ENCODE measurements around the gene SGIP1. TPM values are rescaled to one million over a fixed set of nuclear protein-coding genes. Genes with fewer than 3 reads are reported as not detected.

SGIP1 gene
- total RNA-seq, 1 donor from 2014 or later, result 16.0 TPM

- no peak for TF ChIP-seq CTCF (IDR thresholded peaks at IDR 0.05; ENCODE audit: unreplicated experiment)
- Mint-ChIP-seq H3K4me1 (ENCODE audit: low read depth) (peaks cover 5% of the 10 kb centered on the region), H3K36me3 (ENCODE audit: insufficient read depth) (no peaks in the 10 kb centered on the region), H3K9me3 (ENCODE audit: low read depth) (no peaks in the 10 kb centered on the region), H3K4me3 (ENCODE audit: low read depth) (no peak overlapping the region), H3K27me3 (peaks cover 25% of the 10 kb centered on the region), H3K27ac (no peak overlapping the region)
- no peak for DNase-seq (ENCODE audit: low spot score, unreplicated experiment)
These were observed 216.6 kb downstream of the SGIP1 start for GRCh38 chr1:66750577-66750976.

GRCh38 chr1:66751160-66751559 is 217.2 kb downstream of the SGIP1 start:
- Mint-ChIP-seq H3K4me3 (ENCODE audit: low read depth) (no peak overlapping the region), H3K36me3 (ENCODE audit: insufficient read depth) (no peaks in the 10 kb centered on the region), H3K4me1 (ENCODE audit: low read depth) (peaks cover 5% of the 10 kb centered on the region), H3K27ac (no peak overlapping the region), H3K27me3 (peaks cover 25% of the 10 kb centered on the region), H3K9me3 (ENCODE audit: low read depth) (no peaks in the 10 kb centered on the region)
- no peak for TF ChIP-seq CTCF (IDR thresholded peaks at IDR 0.05; ENCODE audit: unreplicated experiment)
- no peak for DNase-seq (ENCODE audit: low spot score, unreplicated experiment)

GRCh38 chr1:66752000-66752592 is 218.1 kb downstream of the SGIP1 start, which contains the start of gene DYNLT5:
TSS of gene DYNLT5 (plus strand) at chr1:66752459. CDS start at chr1:66754659, 2,200 bp downstream.
- Mint-ChIP-seq H3K27ac (peak within 1 kb of the TSS; percentile 55), H3K4me3 (ENCODE audit: low read depth) (peak within 1 kb of the TSS; percentile 66), H3K27me3 (peaks cover 29% of the 10 kb centered on the region), H3K36me3 (ENCODE audit: insufficient read depth) (no peaks in the 10 kb centered on the region), H3K9me3 (ENCODE audit: low read depth) (no peaks in the 10 kb centered on the region), H3K4me1 (ENCODE audit: low read depth) (peaks cover 5% of the 10 kb centered on the region)
- peak; percentile 34 for DNase-seq (ENCODE audit: low spot score, unreplicated experiment)
- no peak for TF ChIP-seq CTCF (IDR thresholded peaks at IDR 0.05; ENCODE audit: unreplicated experiment)

- Mint-ChIP-seq H3K9me3 (ENCODE audit: low read depth) (no peaks in the 10 kb centered on the region), H3K27me3 (peaks cover 29% of the 10 kb centered on the region), H3K27ac (peak overlapping the region; percentile 15), H3K4me3 (ENCODE audit: low read depth) (peak overlapping the region; percentile 66), H3K4me1 (ENCODE audit: low read depth) (peaks cover 5% of the 10 kb centered on the region), H3K36me3 (ENCODE audit: insufficient read depth) (no peaks in the 10 kb centered on the region)
- no peak for DNase-seq (ENCODE audit: low spot score, unreplicated experiment)
- TF ChIP-seq CTCF (IDR thresholded peaks at IDR 0.05; ENCODE audit: unreplicated experiment), result no peak
These were observed 218.9 kb downstream of the SGIP1 start for GRCh38 chr1:66752671-66753371.

GRCh38 chr1:66757722-66758240 is 223.8 kb downstream of the SGIP1 start:
- no peak for TF ChIP-seq CTCF (IDR thresholded peaks at IDR 0.05; ENCODE audit: unreplicated experiment)
- H3K4me1 Mint-ChIP-seq (ENCODE audit: low read depth), result peaks cover 3% of the 10 kb centered on the region
- H3K36me3 Mint-ChIP-seq (ENCODE audit: insufficient read depth), result no peaks in the 10 kb centered on the region
- no peak overlapping the region for H3K4me3 Mint-ChIP-seq (ENCODE audit: low read depth)
- DNase-seq (ENCODE audit: low spot score, unreplicated experiment), result no peak
- peaks cover 12% of the 10 kb centered on the region for H3K27me3 Mint-ChIP-seq
- H3K9me3 Mint-ChIP-seq (ENCODE audit: low read depth), result peaks cover 3% of the 10 kb centered on the region
- H3K27ac Mint-ChIP-seq, result no peak overlapping the region

Data from progenitor cell of endocrine pancreas (in vitro differentiated cells).